Coronary artery (tissue), 2 donors: Measurements from ENCODE around the gene NUMA1.

Experiments
- DNase-seq: peaks from one replicate; pipeline ENCODE4 v3.0.0-alpha.2; 2017; ENCODE audit warnings: low spot score
- H3K27ac ChIP-seq, 2 donors: fragments of 200-600 bp; sonication (generic); one replicate each; pipeline ENCODE4 v1.5.1; 2016 to 2019
- H3K4me3 ChIP-seq: fragments of 200-600 bp; sonication (generic); 2 replicates; pipeline ENCODE4 v1.5.1; 2016; ENCODE audit warnings: mild to moderate bottlenecking, moderate library complexity
- CTCF ChIP-seq: fragments of 200-600 bp; sonication (generic); IDR thresholded peaks from one replicate; pipeline ENCODE4 v1.5.1; 2019; ENCODE audit warnings: antibody characterized with exemption

Gene NUMA1

GRCh38 chr11:72007587-72007986 lies 72.8 kb downstream of the NUMA1 start:
- no peak for TF ChIP-seq CTCF
- Histone ChIP-seq H3K27ac (no peak overlapping the region), H3K4me3 (no peak overlapping the region)
- no peak for DNase-seq

GRCh38 chr11:72007089-72007476 lies 73.3 kb downstream of the NUMA1 start:
- Histone ChIP-seq H3K27ac (no peak overlapping the region), H3K4me3 (no peak overlapping the region)
- no peak for DNase-seq
- TF ChIP-seq CTCF: no peak

DNA sequence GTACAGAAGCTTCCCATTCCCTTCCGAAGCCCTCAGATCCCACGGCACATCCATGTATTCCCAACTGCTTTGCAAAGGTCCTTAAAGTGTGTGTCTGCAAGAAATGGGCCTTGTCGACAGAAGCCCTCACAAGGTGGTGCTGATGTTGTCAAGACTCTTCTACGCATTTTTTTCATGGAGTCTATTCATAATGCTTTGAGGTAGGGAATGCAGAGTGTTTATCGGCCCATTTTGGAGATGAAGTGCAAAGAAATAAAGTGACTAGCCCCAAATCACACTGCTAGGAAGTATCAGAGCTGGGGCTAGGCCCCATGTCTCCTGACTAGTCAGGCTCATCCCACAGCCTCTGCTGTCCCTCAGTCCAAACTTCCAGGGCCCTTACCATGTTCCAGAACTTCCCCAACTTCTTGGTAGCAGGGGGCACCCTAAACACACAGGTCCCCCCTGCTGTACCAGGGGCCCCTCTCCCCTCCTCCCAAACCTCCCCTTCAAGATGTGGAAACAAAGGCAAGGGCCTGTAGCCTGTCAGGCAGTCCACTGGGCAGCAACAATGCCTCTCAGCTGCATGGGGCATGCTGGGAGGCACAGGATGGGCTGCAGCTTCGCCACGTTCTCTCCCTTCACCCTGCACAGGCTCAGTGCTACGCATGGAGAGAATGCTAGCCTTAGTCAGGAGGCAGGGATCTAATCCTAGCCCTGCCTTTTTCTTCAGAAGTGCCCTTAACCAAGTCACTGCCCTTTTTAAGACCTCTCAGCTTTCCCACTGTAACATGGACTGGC lies 73.8 kb downstream of the NUMA1 start:
- no peak for DNase-seq

GRCh38 chr11:72005347-72006260 lies 74.7 kb downstream of the NUMA1 start:
- TF ChIP-seq CTCF: no peak
- DNase-seq: no peak
- H3K27ac ChIP-seq: no peak overlapping the region
- no peak overlapping the region for H3K4me3 ChIP-seq

More for the DNA sequence above, 73.8 kb downstream of the NUMA1 start:
- Histone ChIP-seq H3K4me3 (no peak overlapping the region), H3K27ac (no peak overlapping the region)
- no peak for TF ChIP-seq CTCF

GRCh38 chr11:72004515-72005346 lies 75.6 kb downstream of the NUMA1 start:
- Histone ChIP-seq H3K4me3 (no peak overlapping the region), H3K27ac (no peak overlapping the region)
- TF ChIP-seq CTCF: no peak
- DNase-seq: no peak

DNA sequence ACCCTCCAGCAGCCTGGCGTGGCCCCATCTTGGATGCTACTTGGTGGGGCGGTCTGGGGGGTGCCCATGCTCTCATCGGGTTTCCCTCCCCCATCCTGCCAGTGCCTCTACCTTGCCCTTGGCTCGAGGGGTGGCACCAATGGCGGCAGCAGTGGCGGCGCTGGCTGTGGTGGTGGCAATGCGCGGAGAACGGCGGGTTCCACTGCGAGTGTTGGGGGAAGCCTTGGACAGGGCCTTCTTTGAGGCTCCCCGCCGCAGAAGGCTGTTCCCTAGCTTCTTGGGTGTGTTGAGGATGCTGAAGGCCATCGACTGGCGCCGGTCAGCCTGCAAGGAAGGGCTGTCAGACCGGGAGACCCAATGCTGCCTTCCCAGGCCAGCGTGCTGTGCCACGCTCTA lies 76.6 kb downstream of the NUMA1 start:
- Histone ChIP-seq H3K27ac (no peak overlapping the region), H3K4me3 (no peak overlapping the region)
- no peak for DNase-seq
- no peak for TF ChIP-seq CTCF
